ENCODE results near the gene RSPH6A. TPM values are rescaled to one million over a fixed set of nuclear protein-coding genes. Genes with fewer than 3 reads are reported as not detected.

RSPH6A gene
- total RNA-seq, 1 experiment from 2014 or later, result 0.55 TPM

- no peak overlapping the region for H3K27ac ChIP-seq (ENCODE audit: insufficient read length, low read depth, low read length)
These were observed 4.7 kb upstream of the RSPH6A start for GRCh38 chr19:45819769-45820168.

More at GRCh38 chr19:45819769-45820168, 4.7 kb upstream of the RSPH6A start:
- WGBS (ENCODE audit: extremely low coverage, insufficient read length, low lambda C conversion rate), result no CpG with 5 or more reads among the region's 6 CpGs
- H3K79me2 ChIP-seq (ENCODE audit: insufficient read depth, low read length), result no peaks in the 10 kb centered on the region
- H2AK5ac ChIP-seq (ENCODE audit: insufficient read length, low read length), result no peak overlapping the region
- peaks cover 23 to 54% (median 53%) of the 10 kb centered on the region in 3 experiments for H3K36me3 Mint-ChIP-seq (ENCODE audit: insufficient read depth in 1 of 3, low read depth in 3 of 3)
- H3K4me3 Mint-ChIP-seq, result no peak overlapping the region; a peak in 1 of 5 replicates
- no peak for DNase-seq
- no peak overlapping the region for H3K23ac ChIP-seq (ENCODE audit: insufficient read length, low read depth, low read length)
- H3K9me3 Mint-ChIP-seq, result no peaks in the 10 kb centered on the region
- H3K4me2 ChIP-seq (ENCODE audit: insufficient read depth, insufficient read length, low read length), result no peak overlapping the region
- no peak overlapping the region for H3K9ac ChIP-seq (ENCODE audit: extremely low read depth, insufficient read length, low read length)
- no peak overlapping the region for H3K18ac ChIP-seq (ENCODE audit: insufficient read length, low read depth, low read length)
- H3K23me2 ChIP-seq (ENCODE audit: insufficient read length, low read depth, low read length, poor library complexity, severe bottlenecking), result peaks cover 11% of the 10 kb centered on the region
- H3K14ac ChIP-seq (ENCODE audit: insufficient read depth, low read length), result no peak overlapping the region
- no peak overlapping the region for H2AFZ ChIP-seq (ENCODE audit: low read length)
- H4K20me1 ChIP-seq (ENCODE audit: control insufficient read depth, insufficient read depth, insufficient read length), result no peaks in the 10 kb centered on the region
- H2BK15ac ChIP-seq (ENCODE audit: low read depth, low read length), result no peak overlapping the region
- no peaks in the 10 kb centered on the region for H3K9me3 ChIP-seq (ENCODE audit: control insufficient read depth, low read depth, low read length)
- H3K56ac ChIP-seq (ENCODE audit: insufficient read length, low read depth, low read length), result no peak overlapping the region
- no peak overlapping the region for H4K91ac ChIP-seq (ENCODE audit: insufficient read length, low read depth, low read length)
- H2BK20ac ChIP-seq (ENCODE audit: low read depth, low read length, poor library complexity, severe bottlenecking), result no peak overlapping the region
- no peak overlapping the region for H3K4ac ChIP-seq (ENCODE audit: low read depth, low read length)
- H3K4me1 ChIP-seq (ENCODE audit: insufficient read depth, low read length), result 0 out of 2 replicates have a peak, but pooled peaks cover 1% of the 10 kb centered on the region
- H2BK5ac ChIP-seq (ENCODE audit: insufficient read length, low read length), result no peak overlapping the region
- H4K5ac ChIP-seq (ENCODE audit: insufficient read length, low read depth, low read length), result no peak overlapping the region
- H4K8ac ChIP-seq (replicated peaks; ENCODE audit: insufficient read length, low read depth, low read length), result no peak overlapping the region
- H3T11ph ChIP-seq (ENCODE audit: low read length), result no peak overlapping the region
- no peak overlapping the region for H2BK12ac ChIP-seq (ENCODE audit: insufficient read length, low read depth, low read length)
- peak overlapping the region in 2 of 3 experiments; percentile 40 to 70; a peak in 2 of 7 replicates for H3K27ac Mint-ChIP-seq
- H3K4me1 Mint-ChIP-seq, result peaks cover 18 to 29% of the 10 kb centered on the region in 2 experiments
- TF ChIP-seq CTCF (conservative IDR thresholded peaks at IDR 0.05), result no peak
- no peaks in the 10 kb centered on the region; the same call in 1 of the 2 replicates for H3K27me3 Mint-ChIP-seq (ENCODE audit: low read depth)
- H3K79me1 ChIP-seq (ENCODE audit: insufficient read depth, low read depth, low read length, poor library complexity, severe bottlenecking), result no peaks in the 10 kb centered on the region
- H2BK120ac ChIP-seq (ENCODE audit: low read depth, low read length, poor library complexity, severe bottlenecking), result no peak overlapping the region
- H3K27me3 ChIP-seq (ENCODE audit: insufficient read depth, low read length), result no peaks in the 10 kb centered on the region

Data from H9 (cell line).